Hippocampal formation (tissue), 2 donors: Measurements from ENCODE around the gene RAB24.
"Not testable (repeated sequence)": the region's sequence is repeated elsewhere in the genome, so short reads cannot be mapped to it uniquely, and the experiment has no call there.

Experiments used
- DNase-seq, 2 donors: peaks; one replicate each; lab custom pipeline; 2025; lab: John Stamatoyannopoulos, UW

RAB24 gene

GRCh38 chr5:177295924-177296323 is 7.6 kb downstream of the RAB24 start:
- no peak for DNase-seq

DNA sequence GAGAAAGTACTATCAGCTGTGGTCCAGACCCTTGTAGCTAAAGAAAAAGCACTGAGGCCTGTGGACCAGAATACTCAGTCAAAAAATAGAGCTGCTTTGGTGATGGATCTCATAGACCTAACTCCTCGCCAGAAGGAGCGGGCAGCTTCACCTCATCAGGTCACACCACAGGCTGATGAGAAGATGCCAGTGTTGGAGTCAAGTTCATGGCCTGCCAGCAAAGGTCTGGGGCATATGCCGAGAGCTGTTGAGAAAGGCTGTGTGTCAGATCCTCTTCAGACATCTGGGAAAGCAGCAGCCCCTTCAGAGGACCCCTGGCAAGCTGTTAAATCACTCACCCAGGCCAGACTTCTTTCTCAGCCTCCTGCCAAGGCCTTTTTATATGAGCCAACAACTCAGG is 8.9 kb downstream of the RAB24 start:
- no peak for DNase-seq

GRCh38 chr5:177293819-177294581 is 9.5 kb downstream of the RAB24 start:
- no peak for DNase-seq

DNA sequence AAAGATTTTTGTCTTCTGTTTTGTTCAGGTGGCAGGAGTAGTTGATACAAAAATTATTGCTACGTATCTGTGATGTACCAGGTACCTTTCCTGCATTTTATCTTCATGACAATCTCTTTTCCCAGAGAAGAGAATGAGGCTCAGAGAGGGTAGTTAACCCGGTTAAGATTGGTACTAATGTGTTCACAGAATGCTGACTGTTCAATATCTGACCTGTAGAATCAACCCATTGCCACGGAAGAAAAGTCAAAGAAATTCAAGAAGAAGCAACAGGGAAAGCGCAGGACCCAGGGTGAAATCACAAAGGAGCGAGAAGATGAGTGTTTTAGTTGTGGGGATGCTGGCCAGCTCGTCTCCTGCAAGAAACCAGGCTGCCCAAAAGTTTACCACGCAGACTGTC is 11.8 kb downstream of the RAB24 start:
- no peak for DNase-seq

DNA sequence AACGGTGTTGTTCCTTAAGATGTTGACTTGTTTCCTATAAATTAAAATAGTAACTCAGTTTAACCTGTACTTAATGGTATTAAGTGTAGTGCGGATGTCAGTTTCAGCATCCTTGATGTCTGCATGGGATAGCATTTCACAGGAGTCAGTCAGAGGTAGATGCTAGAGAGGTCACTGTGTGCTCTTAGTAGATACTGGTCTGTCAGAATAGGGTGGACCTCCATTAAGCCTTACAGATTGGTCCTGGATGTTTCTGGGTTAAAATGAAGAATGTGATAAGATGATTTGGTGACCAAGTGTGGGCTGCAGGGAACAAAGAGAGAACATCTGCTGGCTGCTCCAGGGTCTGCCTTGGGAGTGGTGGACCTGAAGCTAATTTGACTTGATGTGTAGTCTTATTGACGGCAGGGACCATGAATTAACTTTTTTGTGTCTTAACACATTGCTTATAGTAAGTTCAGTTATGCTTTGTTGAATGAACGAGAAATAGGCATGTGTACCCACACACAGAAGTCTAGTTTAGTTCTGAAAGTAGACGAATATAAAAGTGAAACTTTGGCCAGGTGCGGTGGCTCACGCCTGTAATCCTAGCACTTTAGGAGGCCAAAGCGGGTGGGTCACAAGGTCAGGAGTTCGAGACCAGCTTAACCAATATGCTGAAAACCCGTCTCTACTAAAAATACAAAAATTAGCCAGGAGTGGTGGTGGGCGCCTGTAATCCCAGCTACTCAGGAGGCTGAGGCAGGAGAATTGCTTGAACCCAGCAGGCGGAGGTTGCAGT is 12.5 kb downstream of the RAB24 start:
- DNase-seq: no peak

DNA sequence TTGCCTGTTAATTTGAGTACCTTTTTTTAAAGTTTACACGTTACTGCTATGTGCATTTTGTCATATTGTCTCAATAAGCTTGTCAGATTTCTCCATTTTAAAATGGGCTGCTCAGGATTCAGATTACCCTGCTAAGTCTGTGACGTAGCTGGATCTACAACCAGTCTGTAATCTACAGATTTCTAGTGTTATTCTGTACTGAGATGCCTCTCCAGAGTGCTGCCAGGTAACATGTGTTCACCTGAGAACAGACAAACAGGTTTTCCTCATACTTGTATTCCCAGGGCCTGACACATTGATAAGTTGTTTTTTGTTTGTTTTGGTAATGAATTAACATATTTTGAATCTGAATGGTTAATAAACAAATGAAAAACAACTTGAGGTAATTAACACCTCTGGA is 15.3 kb downstream of the RAB24 start:
- DNase-seq: no peak

DNA sequence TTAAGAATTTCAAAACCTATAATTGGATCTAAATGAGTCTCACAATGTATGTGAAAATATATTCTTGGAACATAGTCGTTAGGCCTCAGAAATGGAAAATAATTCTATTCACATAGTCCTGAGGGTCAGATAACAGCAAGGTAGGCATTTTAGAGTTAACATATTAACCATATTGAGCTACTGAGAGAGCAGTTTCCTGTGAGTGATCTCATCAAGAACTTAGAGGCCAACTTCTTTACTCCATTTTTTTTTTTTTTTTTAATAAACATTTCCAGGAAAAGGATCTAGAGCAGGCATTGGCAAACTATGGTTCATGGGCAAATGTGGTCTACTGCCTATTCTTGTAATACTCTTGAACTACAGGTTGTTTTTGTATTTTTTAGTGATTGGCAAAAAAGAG is 26.6 kb downstream of the RAB24 start:
- DNase-seq: no peak

GRCh38 chr5:177275883-177276282 is 27.6 kb downstream of the RAB24 start:
- DNase-seq: no peak

DNA sequence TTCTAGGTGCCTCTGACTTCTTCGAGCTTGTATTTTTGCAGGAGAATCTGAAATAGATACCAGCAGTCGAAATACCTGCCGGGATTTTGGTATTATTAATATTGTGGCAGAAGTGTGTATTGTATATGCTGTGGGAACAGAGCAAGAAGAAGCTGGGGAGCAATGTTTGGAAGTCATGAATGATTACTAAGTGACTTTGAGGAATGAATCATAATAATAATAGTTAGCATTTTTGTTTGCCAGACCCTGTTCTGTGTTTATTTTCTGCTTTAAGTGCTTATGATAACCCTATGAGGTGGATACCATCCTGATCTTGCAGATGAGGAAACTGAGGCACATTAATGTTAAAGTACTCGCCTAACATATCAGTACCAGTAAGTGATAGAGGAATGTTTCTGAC is 32.4 kb downstream of the RAB24 start:
- no peak for DNase-seq

DNA sequence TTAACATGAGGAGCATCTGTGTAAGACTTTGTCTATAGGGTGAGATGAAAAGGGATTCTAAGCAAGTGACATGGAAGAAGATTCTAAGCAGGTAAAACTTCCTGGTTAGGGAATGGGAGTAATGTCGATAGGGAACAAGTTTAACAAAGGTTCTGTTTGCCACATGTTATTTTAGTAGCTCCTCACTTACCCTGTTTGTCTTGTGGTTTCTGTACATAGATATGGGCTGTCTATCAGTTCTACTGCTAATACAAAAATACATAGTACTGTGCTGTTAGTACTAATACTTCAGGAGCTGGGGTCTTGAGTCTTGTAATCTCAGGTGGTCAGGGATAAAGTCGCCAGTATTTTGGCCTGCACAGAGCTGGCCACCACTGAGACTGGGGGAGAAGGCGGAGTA is 32.9 kb downstream of the RAB24 start:
- no peak for DNase-seq

GRCh38 chr5:177269976-177270375 is 33.5 kb downstream of the RAB24 start:
- no peak for DNase-seq

- DNase-seq: no peak
These were observed 34.2 kb downstream of the RAB24 start for GRCh38 chr5:177269232-177269895.

- no peak for DNase-seq
These were observed 38.1 kb downstream of the RAB24 start for GRCh38 chr5:177265395-177265794.

DNA sequence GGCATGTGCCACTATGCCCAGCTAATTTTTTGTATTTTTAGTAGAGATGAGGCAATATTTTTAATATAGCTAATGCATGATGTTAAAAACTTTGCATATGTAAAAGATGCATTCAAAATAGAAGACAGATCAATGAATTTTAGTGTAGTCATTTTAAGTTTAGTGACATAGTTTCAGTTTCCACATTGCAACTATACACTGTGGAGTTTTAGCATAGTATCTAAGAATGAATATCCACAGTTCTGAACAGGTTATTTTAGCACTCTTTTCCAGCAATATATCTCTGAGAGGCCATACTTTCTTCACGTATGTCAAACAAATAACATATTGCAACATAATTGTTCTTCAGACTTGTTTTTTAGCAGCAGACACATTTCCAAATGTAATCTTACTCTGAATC is 39.3 kb downstream of the RAB24 start:
- DNase-seq: no peak

- DNase-seq: no peak
These were observed 42.0 kb downstream of the RAB24 start for GRCh38 chr5:177261510-177261909.

- no peak for DNase-seq
These were observed 42.6 kb downstream of the RAB24 start for GRCh38 chr5:177260961-177261360.

DNA sequence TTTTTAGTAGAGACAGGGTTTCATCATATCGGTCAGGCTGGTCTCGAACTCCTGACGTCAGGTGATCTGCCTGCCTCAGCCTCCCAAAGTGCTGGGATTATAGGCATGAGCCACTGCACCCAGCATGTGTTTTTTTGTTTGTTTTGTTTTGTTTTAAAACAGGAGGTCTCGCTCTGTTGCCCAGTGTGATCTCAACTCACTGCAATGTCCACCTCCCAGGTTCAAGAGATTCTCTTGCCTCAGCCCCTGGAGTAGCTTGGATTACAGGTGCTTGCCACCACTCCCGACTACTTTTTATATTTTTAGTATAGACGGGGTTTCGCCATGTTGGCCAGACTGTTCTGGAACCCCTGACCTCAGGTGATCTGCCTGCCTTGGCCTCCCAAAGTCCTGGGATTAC is 44.8 kb downstream of the RAB24 start:
- DNase-seq: not testable (repeated sequence)

- DNase-seq: no peak
These were observed 47.2 kb downstream of the RAB24 start for GRCh38 chr5:177256296-177256695.

DNA sequence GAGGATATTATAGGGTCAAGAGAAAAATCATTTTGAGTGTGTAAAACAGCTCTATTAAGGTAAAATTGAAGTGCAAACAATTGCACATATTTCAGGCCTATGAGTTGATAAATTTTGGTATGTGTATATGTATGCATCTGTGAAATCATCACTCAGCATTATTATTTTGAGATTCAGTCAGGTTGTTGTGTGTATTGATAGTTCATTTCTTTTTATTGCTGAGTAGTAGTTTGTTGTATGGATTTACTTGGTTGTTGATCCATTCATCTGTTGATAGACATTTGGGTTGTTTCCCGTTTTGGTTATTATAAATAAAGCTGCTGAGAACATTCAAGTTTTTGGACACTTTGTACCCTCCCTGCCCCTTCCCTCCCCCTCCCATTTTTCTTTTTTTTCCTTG is 50.3 kb downstream of the RAB24 start:
- no peak for DNase-seq
